ENCODE results near the gene TELO2. TPM values are rescaled to one million over a fixed set of nuclear protein-coding genes. Genes with fewer than 3 reads are reported as not detected.

Gene TELO2
- total and polyA plus RNA-seq, 9 donors: 0.27 to 36.8 (median 31.7) TPM

DNA sequence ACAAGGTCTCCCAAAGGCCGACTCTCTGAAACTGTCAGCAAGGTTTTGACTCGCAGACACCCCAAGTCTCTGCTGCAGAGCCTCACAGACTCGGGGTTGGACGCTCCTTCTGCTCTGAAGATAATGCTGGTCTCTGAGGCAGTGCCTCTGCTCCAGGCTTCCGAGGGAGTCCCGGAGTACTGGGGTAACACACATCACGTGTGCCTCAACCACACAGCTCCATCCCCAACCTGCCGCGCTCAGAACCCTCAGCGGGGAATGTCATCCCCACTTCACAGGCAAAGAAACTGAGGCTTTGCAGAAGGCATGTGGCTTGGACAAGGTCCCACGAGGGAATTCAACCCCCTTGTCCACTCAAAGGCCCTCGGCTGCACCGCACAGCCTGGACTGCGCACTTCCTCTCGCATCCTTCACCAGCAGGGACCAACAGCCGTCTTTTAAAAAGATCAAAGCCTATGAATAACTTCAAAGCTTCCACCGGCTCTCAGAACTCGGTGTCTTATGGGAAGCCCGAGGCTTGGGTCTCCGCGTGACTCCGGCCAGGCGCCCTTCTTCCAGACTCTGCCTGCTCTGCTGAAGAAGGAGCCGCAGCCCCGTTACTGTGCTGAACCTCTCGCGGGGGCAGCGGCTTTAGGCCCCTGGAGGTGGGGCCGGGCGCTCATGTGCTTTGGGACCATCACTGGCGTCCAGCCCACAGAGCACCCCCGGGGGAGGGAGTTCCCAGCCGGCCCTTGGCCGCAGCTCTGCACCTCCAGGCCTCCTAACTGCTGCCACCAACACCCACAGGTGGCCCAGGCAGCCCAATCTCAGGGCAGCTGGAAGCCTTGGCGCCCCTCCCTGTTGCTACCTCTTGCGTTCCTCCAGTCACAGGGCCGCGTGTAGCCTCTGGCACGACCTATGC is 42.5 kb downstream of the TELO2 start:
- no peaks in the 10 kb centered on the region for H3K36me3 ChIP-seq

DNA sequence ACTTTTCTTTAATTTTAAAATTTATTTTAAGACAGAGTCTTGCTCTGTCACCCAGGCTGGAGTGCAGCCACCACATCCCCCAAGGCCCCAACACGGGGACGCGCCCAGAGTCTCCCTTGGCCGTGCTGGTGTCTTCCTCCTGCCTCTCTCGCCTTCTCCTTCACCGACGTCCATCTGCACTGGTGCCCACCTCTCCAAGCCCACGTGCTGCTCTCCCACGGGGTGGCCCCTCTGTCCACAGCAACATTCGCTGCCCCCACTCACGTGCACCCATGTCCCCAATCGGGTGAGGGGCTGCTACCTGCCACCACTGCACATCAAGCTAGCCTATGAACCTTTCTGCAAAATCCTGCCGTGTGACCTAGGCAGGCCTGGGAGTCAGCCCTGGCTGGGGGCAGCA is 43.4 kb downstream of the TELO2 start:
- intact Hi-C loops (cut with DNase I): no loop called here
- H3K4me3 ChIP-seq: no peak overlapping the region

More for the DNA sequence above, 42.5 kb downstream of the TELO2 start:
- peak overlapping the region; percentile 41 for H3K4me3 ChIP-seq
- H3K27me3 ChIP-seq: no peaks in the 10 kb centered on the region
- peak overlapping the region; percentile 21 to 22 for H3K27ac ChIP-seq
- peak in 2 of 5 donors; percentile 40 to 61 for DNase-seq
- intact Hi-C loops (cut with DNase I): no loop called here
- H3K9me3 ChIP-seq: no peaks in the 10 kb centered on the region
- 31 to 48% (median 39%) methylated on average over 39 of the region's 39 CpGs for WGBS, 3 donors
- peaks cover 16% of the 10 kb centered on the region for H3K4me1 ChIP-seq (ENCODE audit: insufficient read depth)
- TF ChIP-seq, protein P1, sequence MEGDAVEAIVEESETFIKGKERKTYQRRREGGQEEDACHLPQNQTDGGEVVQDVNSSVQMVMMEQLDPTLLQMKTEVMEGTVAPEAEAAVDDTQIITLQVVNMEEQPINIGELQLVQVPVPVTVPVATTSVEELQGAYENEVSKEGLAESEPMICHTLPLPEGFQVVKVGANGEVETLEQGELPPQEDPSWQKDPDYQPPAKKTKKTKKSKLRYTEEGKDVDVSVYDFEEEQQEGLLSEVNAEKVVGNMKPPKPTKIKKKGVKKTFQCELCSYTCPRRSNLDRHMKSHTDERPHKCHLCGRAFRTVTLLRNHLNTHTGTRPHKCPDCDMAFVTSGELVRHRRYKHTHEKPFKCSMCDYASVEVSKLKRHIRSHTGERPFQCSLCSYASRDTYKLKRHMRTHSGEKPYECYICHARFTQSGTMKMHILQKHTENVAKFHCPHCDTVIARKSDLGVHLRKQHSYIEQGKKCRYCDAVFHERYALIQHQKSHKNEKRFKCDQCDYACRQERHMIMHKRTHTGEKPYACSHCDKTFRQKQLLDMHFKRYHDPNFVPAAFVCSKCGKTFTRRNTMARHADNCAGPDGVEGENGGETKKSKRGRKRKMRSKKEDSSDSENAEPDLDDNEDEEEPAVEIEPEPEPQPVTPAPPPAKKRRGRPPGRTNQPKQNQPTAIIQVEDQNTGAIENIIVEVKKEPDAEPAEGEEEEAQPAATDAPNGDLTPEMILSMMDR (IDR thresholded peaks at IDR 0.05): no peak
- TF ChIP-seq EP300 (IDR thresholded peaks at IDR 0.05) (no peak), POLR2A (IDR thresholded peaks at IDR 0.05) (no peak)

DNA sequence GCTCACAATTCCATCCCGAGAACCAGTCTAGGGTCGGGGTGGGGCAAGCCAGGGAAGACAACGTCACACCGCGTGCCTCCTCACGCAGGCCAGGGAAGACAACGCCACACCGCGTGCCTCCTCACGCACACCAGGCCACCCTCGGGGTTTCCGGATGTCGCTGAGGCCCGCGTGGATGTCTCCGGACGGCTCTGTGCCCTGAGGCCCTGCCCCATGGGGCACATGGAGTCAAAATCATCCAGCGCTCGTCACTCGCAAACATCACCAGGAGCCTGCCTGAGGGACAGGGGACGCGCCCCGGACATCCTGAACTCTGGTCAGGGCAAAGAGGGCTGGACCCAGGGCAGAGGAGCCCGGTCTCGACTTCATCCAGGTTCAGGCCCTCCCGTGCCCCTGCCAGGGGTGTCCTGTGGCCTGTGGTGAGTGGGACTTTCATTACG is 44.0 kb downstream of the TELO2 start:
- no peak overlapping the region for H3K4me3 ChIP-seq

More for the DNA sequence above, 43.4 kb downstream of the TELO2 start:
- TF ChIP-seq, protein P1 (IDR thresholded peaks at IDR 0.05): no peak
- TF ChIP-seq EP300 (IDR thresholded peaks at IDR 0.05) (no peak), POLR2A (IDR thresholded peaks at IDR 0.05) (no peak)
- Histone ChIP-seq H3K36me3 (no peaks in the 10 kb centered on the region), H3K27ac (no peak overlapping the region), H3K4me1 (ENCODE audit: insufficient read depth) (peaks cover 16% of the 10 kb centered on the region), H3K27me3 (no peaks in the 10 kb centered on the region), H3K9me3 (no peaks in the 10 kb centered on the region)
- WGBS, 3 donors: 77 to 84% (median 79%) methylated on average over 13 of the region's 13 CpGs
- DNase-seq: peak in 1 of 5 donors; percentile 19

DNA sequence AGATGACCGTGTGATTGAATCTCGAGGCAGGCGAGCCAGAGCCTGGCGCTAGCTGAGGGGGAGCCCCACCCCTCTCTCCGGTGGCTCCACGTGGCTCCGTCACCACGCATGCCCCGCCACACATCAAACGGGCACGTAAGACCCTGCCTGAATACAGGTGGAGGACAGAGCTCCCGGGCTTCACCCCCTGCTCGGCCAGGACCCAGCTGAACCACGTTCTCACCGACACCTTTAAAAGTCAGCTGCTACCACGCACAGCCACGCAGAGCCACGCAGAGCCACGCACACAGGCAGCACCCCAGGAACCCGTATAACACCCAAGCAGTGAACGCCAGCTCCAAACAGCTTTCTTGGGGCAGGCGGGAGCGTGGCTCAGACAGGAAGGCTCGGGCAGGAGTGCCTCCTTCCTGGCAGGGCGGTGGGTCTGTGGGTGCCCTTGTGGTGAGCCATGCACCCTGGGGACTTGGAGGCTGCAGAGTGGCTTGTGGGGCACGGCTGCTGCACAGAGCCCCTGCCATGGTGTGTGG is 44.7 kb downstream of the TELO2 start:
- Histone ChIP-seq H3K36me3 (no peaks in the 10 kb centered on the region), H3K4me3 (no peak overlapping the region), H3K27me3 (no peaks in the 10 kb centered on the region), H3K4me1 (ENCODE audit: insufficient read depth) (peaks cover 10% of the 10 kb centered on the region), H3K9me3 (no peaks in the 10 kb centered on the region), H3K27ac (no peak overlapping the region)
- TF ChIP-seq, protein P1 (IDR thresholded peaks at IDR 0.05): no peak
- TF ChIP-seq POLR2A (IDR thresholded peaks at IDR 0.05) (no peak), EP300 (IDR thresholded peaks at IDR 0.05) (no peak)
- intact Hi-C loops (cut with DNase I): no loop called here
- 84 to 88% (median 86%) methylated on average over 25 to 26 of the region's 26 CpGs for WGBS, 3 donors
- peak in 2 of 5 donors; percentile 17 to 30 for DNase-seq

More for the DNA sequence above, 44.0 kb downstream of the TELO2 start:
- WGBS, 3 donors: 83 to 91% (median 87%) methylated on average over 27 of the region's 27 CpGs
- TF ChIP-seq, protein P1 (IDR thresholded peaks at IDR 0.05): no peak
- TF ChIP-seq EP300 (IDR thresholded peaks at IDR 0.05): no peak
- TF ChIP-seq POLR2A (IDR thresholded peaks at IDR 0.05): no peak
- no peaks in the 10 kb centered on the region for H3K36me3 ChIP-seq
- DNase-seq: peak in 2 of 5 donors; percentile 23 to 31
- peaks cover 14% of the 10 kb centered on the region for H3K4me1 ChIP-seq (ENCODE audit: insufficient read depth)
- no peak overlapping the region for H3K27ac ChIP-seq
- H3K9me3 ChIP-seq: no peaks in the 10 kb centered on the region
- intact Hi-C loops (cut with DNase I): no loop called here
- no peaks in the 10 kb centered on the region for H3K27me3 ChIP-seq
